GM19043 (cell line): ENCODE results near the gene XRCC1.
"Not testable (repeated sequence)": the region's sequence is repeated elsewhere in the genome, so short reads cannot be mapped to it uniquely, and the experiment has no call there.

Experiments used
- ATAC-seq: cut with Tn5 transposase; IDR thresholded peaks from one replicate; pipeline ENCODE4 v1.9.1; 2021; ENCODE audit warnings: low read depth; ENCODE audit not compliant: unreplicated experiment

Gene XRCC1

GRCh38 chr19:43548706-43549105, 26.6 kb downstream of the XRCC1 start:
- ATAC-seq = no peak

GRCh38 chr19:43547926-43548325, 27.4 kb downstream of the XRCC1 start:
- ATAC-seq = not testable (repeated sequence)

GRCh38 chr19:43546581-43546980, 28.7 kb downstream of the XRCC1 start:
- ATAC-seq = no peak

GRCh38 chr19:43545981-43546380, 29.3 kb downstream of the XRCC1 start:
- ATAC-seq = no peak

- ATAC-seq = no peak
These were observed 30.1 kb downstream of the XRCC1 start for GRCh38 chr19:43545276-43545675.

GRCh38 chr19:43544077-43544476, 31.2 kb downstream of the XRCC1 start:
- no peak for ATAC-seq

GRCh38 chr19:43541920-43542650, 33.2 kb downstream of the XRCC1 start:
- ATAC-seq = no peak

- no peak for ATAC-seq
These were observed 34.9 kb downstream of the XRCC1 start for GRCh38 chr19:43540381-43540780.

GRCh38 chr19:43538922-43539321, 36.4 kb downstream of the XRCC1 start:
- ATAC-seq = no peak

- no peak for ATAC-seq
These were observed 40.2 kb downstream of the XRCC1 start for GRCh38 chr19:43534816-43535761.

GRCh38 chr19:43534305-43534815, 41.0 kb downstream of the XRCC1 start:
- no peak for ATAC-seq

GRCh38 chr19:43533546-43534304, 41.6 kb downstream of the XRCC1 start:
- ATAC-seq = peak; percentile 52

GRCh38 chr19:43532962-43533545, 42.3 kb downstream of the XRCC1 start, which contains the start of gene ZNF575:
TSS of gene ZNF575 (plus strand) at chr19:43533188. CDS start at chr19:43534423, 1,235 bp downstream.
- ATAC-seq = peak; percentile 49

GRCh38 chr19:43532571-43532961, 42.8 kb downstream of the XRCC1 start:
- no peak for ATAC-seq

GRCh38 chr19:43527860-43528622, 47.3 kb downstream of the XRCC1 start:
- ATAC-seq = no peak

- ATAC-seq = no peak
These were observed 48.2 kb downstream of the XRCC1 start, which contains the start of gene ETHE1 for GRCh38 chr19:43526884-43527859. TSS of gene ETHE1 (minus strand) at chr19:43527201. CDS start at chr19:43527177, 24 bp downstream.

GRCh38 chr19:43525836-43526771, 49.2 kb downstream of the XRCC1 start:
- no peak for ATAC-seq
